Mucosa of gallbladder (tissue), 1 donor: ENCODE data around the gene CDC37L1. TPM values are rescaled to one million over a fixed set of nuclear protein-coding genes. Genes with fewer than 3 reads are reported as not detected.
"Not testable (repeated sequence)": the region's sequence is repeated elsewhere in the genome, so short reads cannot be mapped to it uniquely, and the experiment has no call there.

Source experiments
- DNase-seq: peaks from one replicate; pipeline ENCODE4 v3.0.0-alpha.2; 2020; ENCODE audit warnings: low spot score
- total RNA-seq: library from RNA; stranded (reverse); gene quantifications from one replicate; pipeline ENCODE4 v1.2.1, GENCODE V29; 2021
- donor health status: DM: no; HTN: no; CAD: no.

Gene CDC37L1
- total RNA-seq, 1 donor from 2014 or later, result 24.9 TPM

GRCh38 chr9:4754530-4754929 lies 75.2 kb downstream of the CDC37L1 start:
- DNase-seq, result not testable (repeated sequence)

DNA sequence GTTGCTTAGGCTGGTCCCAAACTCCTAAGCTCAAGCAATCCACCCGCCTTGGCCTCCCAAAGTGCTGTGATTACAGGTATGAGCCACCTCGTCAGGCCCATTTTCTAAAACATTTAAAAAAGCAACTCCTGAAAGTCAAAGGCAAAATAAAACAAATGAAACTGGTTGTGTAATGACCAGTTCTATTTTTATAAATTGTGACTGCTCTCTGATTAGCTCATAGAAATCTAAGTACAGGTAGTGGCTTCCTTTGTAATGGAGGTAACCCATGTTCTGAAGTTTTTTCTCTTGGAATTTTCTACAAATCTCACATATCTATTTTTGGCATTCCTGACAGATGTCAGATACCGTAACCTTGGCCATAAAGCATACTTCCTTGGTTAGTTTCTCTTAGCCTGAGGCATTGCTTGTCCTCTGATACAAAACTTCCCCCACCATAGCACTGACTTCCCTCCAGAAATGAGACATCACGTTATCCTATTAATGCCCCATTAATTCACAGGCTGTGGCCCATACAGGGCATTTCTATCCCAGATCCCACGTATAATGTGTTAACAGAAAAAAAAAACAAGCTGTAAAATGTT lies 75.7 kb downstream of the CDC37L1 start:
- DNase-seq, result no peak

DNA sequence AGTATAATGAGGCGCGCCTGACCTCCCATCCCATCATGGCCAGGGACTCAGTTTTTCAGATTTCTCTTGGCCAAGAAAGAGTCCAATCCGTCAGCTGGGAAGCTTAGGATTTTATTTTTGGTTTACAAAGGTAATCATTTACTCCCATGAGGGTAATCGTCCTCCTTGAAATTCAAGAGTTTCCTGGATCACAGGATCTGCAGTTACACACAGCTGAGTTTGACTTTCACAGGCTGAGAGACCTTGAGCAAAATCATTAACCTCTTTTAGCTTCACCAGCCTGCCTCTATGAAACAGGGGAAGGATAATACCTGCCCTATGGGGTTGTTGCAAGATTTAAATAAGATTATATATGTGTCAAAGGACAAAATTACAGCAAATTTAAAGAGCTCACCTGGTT lies 77.1 kb downstream of the CDC37L1 start:
- DNase-seq, result no peak

Other genes with a start within 250 kb of the CDC37L1 start
- 109 TPM for gene SLC1A1, start 189.1 kb upstream of the CDC37L1 start, total RNA-seq
- 9.2 TPM for gene PLPP6, start 17.3 kb upstream of the CDC37L1 start, total RNA-seq
- 25.0 TPM for gene SPATA6L, start 13.1 kb upstream of the CDC37L1 start, total RNA-seq
- gene AK3, start 61.6 kb downstream of the CDC37L1 start, total RNA-seq, result 40.9 TPM
- 9.5 TPM for gene RCL1, start 113.4 kb downstream of the CDC37L1 start, total RNA-seq